GM12875 (cell line): ENCODE measurements around the gene VWF.

Source experiments
- H3K4me3 ChIP-seq: one replicate; pipeline ENCODE4 v1.5.1; 2011; ENCODE audit warnings: low read depth, low read length, control low read depth
- CTCF ChIP-seq: IDR thresholded peaks from 2 replicates; pipeline ENCODE4 v1.5.1; 2011; ENCODE audit warnings: low read depth, mild to moderate bottlenecking, control low read depth, inconsistent platforms, low read length, moderate library complexity, borderline replicate concordance; ENCODE audit not compliant: insufficient read depth

The VWF gene

GRCh38 chr12:6059221-6059620 is 65.2 kb downstream of the VWF start:
- TF ChIP-seq CTCF: no peak
- H3K4me3 ChIP-seq: no peak overlapping the region

- no peak for TF ChIP-seq CTCF
These were observed 65.8 kb downstream of the VWF start for GRCh38 chr12:6058481-6059161.

GRCh38 chr12:6057700-6058099 is 66.8 kb downstream of the VWF start:
- no peak for TF ChIP-seq CTCF
- H3K4me3 ChIP-seq: no peak overlapping the region

More at GRCh38 chr12:6058481-6059161, 65.8 kb downstream of the VWF start:
- H3K4me3 ChIP-seq: no peak overlapping the region

- H3K4me3 ChIP-seq: no peak overlapping the region
These were observed 67.8 kb downstream of the VWF start for GRCh38 chr12:6056406-6057240.

GRCh38 chr12:6053541-6053940 is 70.9 kb downstream of the VWF start:
- no peak for TF ChIP-seq CTCF

More at GRCh38 chr12:6056406-6057240, 67.8 kb downstream of the VWF start:
- peak; percentile 12; the same call in 1 of the 2 replicates for TF ChIP-seq CTCF

GRCh38 chr12:6052940-6053329 is 71.5 kb downstream of the VWF start:
- no peak for TF ChIP-seq CTCF
- H3K4me3 ChIP-seq: no peak overlapping the region

More at GRCh38 chr12:6053541-6053940, 70.9 kb downstream of the VWF start:
- no peak overlapping the region for H3K4me3 ChIP-seq
